Smooth muscle cell (in vitro differentiated cells): ENCODE data around the gene PARL. TPM values are rescaled to one million over a fixed set of nuclear protein-coding genes. Genes with fewer than 3 reads are reported as not detected.

Source experiments
- DNase-seq: peaks from one replicate; lab custom pipeline; 2025; ENCODE audit not compliant: unreplicated experiment; lab: John Stamatoyannopoulos, UW
- H2AFZ ChIP-seq: fragments of 200-600 bp; sonication (generic); 2 replicates; pipeline ENCODE4 v1.6.0; 2016; ENCODE audit warnings: antibody characterized with exemption, low read depth, mild to moderate bottlenecking
- H3F3A ChIP-seq: fragments of 200-600 bp; sonication (generic); 2 replicates; pipeline ENCODE4 v1.6.0; 2017; ENCODE audit warnings: antibody characterized with exemption, low read depth
- H3K27ac ChIP-seq: fragments of 200-600 bp; sonication (generic); 2 replicates; pipeline ENCODE4 v1.5.1; 2016; ENCODE audit warnings: low read depth, mild to moderate bottlenecking
- H3K27me3 ChIP-seq: fragments of 200-600 bp; sonication (generic); 2 replicates; pipeline ENCODE4 v1.6.1; 2016; ENCODE audit warnings: low read depth, mild to moderate bottlenecking
- H3K36me3 ChIP-seq: fragments of 200-600 bp; sonication (generic); 2 replicates; pipeline ENCODE4 v1.5.1; 2016; ENCODE audit warnings: low read depth
- H3K4me1 ChIP-seq: fragments of 200-600 bp; sonication (generic); 2 replicates; pipeline ENCODE4 v1.5.1; 2016; ENCODE audit warnings: low read depth
- H3K4me2 ChIP-seq: fragments of 200-600 bp; sonication (generic); 2 replicates; pipeline ENCODE4 v1.6.0; 2016; ENCODE audit warnings: mild to moderate bottlenecking
- H3K4me3 ChIP-seq: fragments of 200-600 bp; sonication (generic); 2 replicates; pipeline ENCODE4 v1.5.1; 2016; ENCODE audit warnings: mild to moderate bottlenecking
- H3K79me2 ChIP-seq: fragments of 200-600 bp; sonication (generic); 2 replicates; pipeline ENCODE4 v1.6.0; 2016; ENCODE audit warnings: low read depth, mild to moderate bottlenecking
- H3K9ac ChIP-seq: fragments of 200-600 bp; sonication (generic); 2 replicates; pipeline ENCODE4 v1.6.0; 2016; ENCODE audit warnings: low read depth
- H3K9me3 ChIP-seq: fragments of 200-600 bp; sonication (generic); replicated peaks from 2 replicates; pipeline ENCODE4 v1.5.1; 2016; ENCODE audit warnings: low read depth
- H4K20me1 ChIP-seq: fragments of 200-600 bp; sonication (generic); 2 replicates; pipeline ENCODE4 v1.6.0; 2016; ENCODE audit warnings: low read depth
- WGBS: methylation state at CpG from one replicate; pipeline ENCODE4 v1.1.7; 2016; ENCODE audit warnings: low lambda C conversion rate; 5-methylcytosine and 5-hydroxymethylcytosine counted together
- polyA plus RNA-seq: library from polyadenylated mRNA; unstranded; fragments of >200 nt; fragmentation: Nextera tagmentation; extraction: Ambion mirVana; gene quantifications from 2 replicates; pipeline ENCODE4 v1.2.1, GENCODE V29; 2016
- total RNA-seq: library from RNA; depleted of rRNA; stranded (reverse); fragments of >200 nt; gene quantifications from 2 replicates; pipeline ENCODE4 v1.2.3, GENCODE V29; 2014
- TF ChIP-seq, protein P1 (sequence below): fragments of 200-600 bp; sonication (generic); IDR thresholded peaks from 2 replicates; pipeline ENCODE4 v1.5.1; 2017; ENCODE audit warnings: borderline replicate concordance, mild to moderate bottlenecking, antibody characterized with exemption; ENCODE audit not compliant: insufficient read depth, poor library complexity, severe bottlenecking

PARL gene
- total and polyA plus RNA-seq, 2 experiments from 2014 or later, result 53.7 to 79.3 TPM

GRCh38 chr3:183896610-183897009, 11.9 kb upstream of the PARL start:
- H3K4me2 ChIP-seq, result no peak overlapping the region
- no peaks in the 10 kb centered on the region for H4K20me1 ChIP-seq
- no peaks in the 10 kb centered on the region for H3F3A ChIP-seq
- no peak overlapping the region for H3K9ac ChIP-seq
- TF ChIP-seq, protein P1, sequence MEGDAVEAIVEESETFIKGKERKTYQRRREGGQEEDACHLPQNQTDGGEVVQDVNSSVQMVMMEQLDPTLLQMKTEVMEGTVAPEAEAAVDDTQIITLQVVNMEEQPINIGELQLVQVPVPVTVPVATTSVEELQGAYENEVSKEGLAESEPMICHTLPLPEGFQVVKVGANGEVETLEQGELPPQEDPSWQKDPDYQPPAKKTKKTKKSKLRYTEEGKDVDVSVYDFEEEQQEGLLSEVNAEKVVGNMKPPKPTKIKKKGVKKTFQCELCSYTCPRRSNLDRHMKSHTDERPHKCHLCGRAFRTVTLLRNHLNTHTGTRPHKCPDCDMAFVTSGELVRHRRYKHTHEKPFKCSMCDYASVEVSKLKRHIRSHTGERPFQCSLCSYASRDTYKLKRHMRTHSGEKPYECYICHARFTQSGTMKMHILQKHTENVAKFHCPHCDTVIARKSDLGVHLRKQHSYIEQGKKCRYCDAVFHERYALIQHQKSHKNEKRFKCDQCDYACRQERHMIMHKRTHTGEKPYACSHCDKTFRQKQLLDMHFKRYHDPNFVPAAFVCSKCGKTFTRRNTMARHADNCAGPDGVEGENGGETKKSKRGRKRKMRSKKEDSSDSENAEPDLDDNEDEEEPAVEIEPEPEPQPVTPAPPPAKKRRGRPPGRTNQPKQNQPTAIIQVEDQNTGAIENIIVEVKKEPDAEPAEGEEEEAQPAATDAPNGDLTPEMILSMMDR, result no peak
- H3K4me3 ChIP-seq, result no peak overlapping the region
- no peak overlapping the region for H3K27ac ChIP-seq
- WGBS, result 78% methylated on average over 2 of the region's 2 CpGs
- H3K9me3 ChIP-seq, result no peaks in the 10 kb centered on the region
- H3K4me1 ChIP-seq, result no peaks in the 10 kb centered on the region
- H3K79me2 ChIP-seq, result no peaks in the 10 kb centered on the region
- H3K36me3 ChIP-seq, result no peaks in the 10 kb centered on the region
- no peak overlapping the region for H2AFZ ChIP-seq
- H3K27me3 ChIP-seq, result no peaks in the 10 kb centered on the region
- DNase-seq, result no peak

- DNase-seq, result no peak
- H3K27ac ChIP-seq, result no peak overlapping the region
- no peaks in the 10 kb centered on the region for H3K27me3 ChIP-seq
- no peak overlapping the region for H3K4me2 ChIP-seq
- H3F3A ChIP-seq, result no peaks in the 10 kb centered on the region
- H3K9me3 ChIP-seq, result no peaks in the 10 kb centered on the region
- no peak overlapping the region for H2AFZ ChIP-seq
- H4K20me1 ChIP-seq, result no peaks in the 10 kb centered on the region
- no peaks in the 10 kb centered on the region for H3K4me1 ChIP-seq
- H3K4me3 ChIP-seq, result no peak overlapping the region
- no peaks in the 10 kb centered on the region for H3K36me3 ChIP-seq
- 72% methylated on average over 3 of the region's 3 CpGs for WGBS
- H3K9ac ChIP-seq, result no peak overlapping the region
- no peaks in the 10 kb centered on the region for H3K79me2 ChIP-seq
- TF ChIP-seq, protein P1, result no peak
Measured at GRCh38 chr3:183896184-183896583, 11.5 kb upstream of the PARL start.

- no peaks in the 10 kb centered on the region for H4K20me1 ChIP-seq
- H3K4me2 ChIP-seq, result no peak overlapping the region
- DNase-seq, result no peak
- no peak overlapping the region for H2AFZ ChIP-seq
- no peaks in the 10 kb centered on the region for H3K79me2 ChIP-seq
- no peaks in the 10 kb centered on the region for H3K27me3 ChIP-seq
- no peak overlapping the region for H3K9ac ChIP-seq
- TF ChIP-seq, protein P1, result no peak
- WGBS, result 88% methylated on average over 6 of the region's 6 CpGs
- H3K4me1 ChIP-seq, result no peaks in the 10 kb centered on the region
- no peak overlapping the region for H3K4me3 ChIP-seq
- no peaks in the 10 kb centered on the region for H3F3A ChIP-seq
- no peaks in the 10 kb centered on the region for H3K36me3 ChIP-seq
- H3K9me3 ChIP-seq, result no peaks in the 10 kb centered on the region
- H3K27ac ChIP-seq, result no peak overlapping the region
Measured at GRCh38 chr3:183895774-183896173, 11.1 kb upstream of the PARL start.

DNA sequence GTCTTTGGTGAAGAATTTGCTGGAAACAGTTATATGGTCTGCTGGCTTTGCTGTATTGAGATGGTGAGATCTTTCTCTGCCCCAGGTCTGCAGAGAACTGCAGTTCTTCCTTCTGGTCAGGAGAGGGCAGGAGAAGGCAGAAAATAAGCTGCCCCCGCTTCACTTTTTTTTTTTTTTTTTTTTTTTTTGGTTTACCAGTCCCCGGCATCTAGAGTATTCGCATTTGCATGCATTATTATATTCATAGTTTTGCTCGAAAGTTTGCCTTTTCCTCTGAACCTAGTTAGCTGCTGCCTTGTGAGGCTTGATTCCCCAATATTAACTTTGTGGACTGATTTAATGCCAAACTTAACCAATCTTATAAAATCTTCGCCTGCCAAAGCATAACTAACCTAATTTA, 10.6 kb upstream of the PARL start:
- no peaks in the 10 kb centered on the region for H3K4me1 ChIP-seq
- no peak for DNase-seq
- H3K79me2 ChIP-seq, result no peaks in the 10 kb centered on the region
- no peaks in the 10 kb centered on the region for H3K36me3 ChIP-seq
- H3F3A ChIP-seq, result no peaks in the 10 kb centered on the region
- H3K4me3 ChIP-seq, result no peak overlapping the region
- H3K27me3 ChIP-seq, result no peaks in the 10 kb centered on the region
- 22% methylated on average over 5 of the region's 5 CpGs for WGBS
- H3K27ac ChIP-seq, result no peak overlapping the region
- no peak overlapping the region for H2AFZ ChIP-seq
- no peaks in the 10 kb centered on the region for H4K20me1 ChIP-seq
- H3K9ac ChIP-seq, result no peak overlapping the region
- TF ChIP-seq, protein P1, result peak; percentile 75
- H3K4me2 ChIP-seq, result no peak overlapping the region
- H3K9me3 ChIP-seq, result no peaks in the 10 kb centered on the region
